Measurements from ENCODE around the gene STX16.

Gene STX16

GRCh38 chr20:58611236-58612030 lies 39.6 kb upstream of the STX16 start:
- TF ChIP-seq, protein P1, sequence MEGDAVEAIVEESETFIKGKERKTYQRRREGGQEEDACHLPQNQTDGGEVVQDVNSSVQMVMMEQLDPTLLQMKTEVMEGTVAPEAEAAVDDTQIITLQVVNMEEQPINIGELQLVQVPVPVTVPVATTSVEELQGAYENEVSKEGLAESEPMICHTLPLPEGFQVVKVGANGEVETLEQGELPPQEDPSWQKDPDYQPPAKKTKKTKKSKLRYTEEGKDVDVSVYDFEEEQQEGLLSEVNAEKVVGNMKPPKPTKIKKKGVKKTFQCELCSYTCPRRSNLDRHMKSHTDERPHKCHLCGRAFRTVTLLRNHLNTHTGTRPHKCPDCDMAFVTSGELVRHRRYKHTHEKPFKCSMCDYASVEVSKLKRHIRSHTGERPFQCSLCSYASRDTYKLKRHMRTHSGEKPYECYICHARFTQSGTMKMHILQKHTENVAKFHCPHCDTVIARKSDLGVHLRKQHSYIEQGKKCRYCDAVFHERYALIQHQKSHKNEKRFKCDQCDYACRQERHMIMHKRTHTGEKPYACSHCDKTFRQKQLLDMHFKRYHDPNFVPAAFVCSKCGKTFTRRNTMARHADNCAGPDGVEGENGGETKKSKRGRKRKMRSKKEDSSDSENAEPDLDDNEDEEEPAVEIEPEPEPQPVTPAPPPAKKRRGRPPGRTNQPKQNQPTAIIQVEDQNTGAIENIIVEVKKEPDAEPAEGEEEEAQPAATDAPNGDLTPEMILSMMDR (IDR thresholded peaks at IDR 0.05; ENCODE audit: low read depth, low read length) = no peak
- H3K27me3 ChIP-seq (ENCODE audit: insufficient read depth, low read depth, severe bottlenecking) = no peaks in the 10 kb centered on the region
- peak; percentile 63 for DNase-seq

GRCh38 chr20:58612121-58612691 lies 38.9 kb upstream of the STX16 start:
- no peaks in the 10 kb centered on the region for H3K36me3 ChIP-seq
- TF ChIP-seq, protein P1 (IDR thresholded peaks at IDR 0.05; ENCODE audit: low read depth, low read length) = no peak
- H3K4me3 ChIP-seq (ENCODE audit: low read depth, low read length) = no peak overlapping the region
- H3K27me3 ChIP-seq (ENCODE audit: insufficient read depth, low read depth, severe bottlenecking) = no peaks in the 10 kb centered on the region
- DNase-seq = no peak
- H3K27ac ChIP-seq = no peak overlapping the region
- H3K9me3 ChIP-seq (ENCODE audit: severe bottlenecking) = no peaks in the 10 kb centered on the region

More at GRCh38 chr20:58611236-58612030, 39.6 kb upstream of the STX16 start:
- Histone ChIP-seq H3K27ac (no peak overlapping the region), H3K9me3 (ENCODE audit: severe bottlenecking) (no peaks in the 10 kb centered on the region), H3K36me3 (no peaks in the 10 kb centered on the region), H3K4me3 (ENCODE audit: low read depth, low read length) (no peak overlapping the region)

- H3K27ac ChIP-seq = no peak overlapping the region
- H3K27me3 ChIP-seq (ENCODE audit: insufficient read depth, low read depth, severe bottlenecking) = no peaks in the 10 kb centered on the region
- no peak overlapping the region for H3K4me3 ChIP-seq (ENCODE audit: low read depth, low read length)
- no peaks in the 10 kb centered on the region for H3K36me3 ChIP-seq
- TF ChIP-seq, protein P1 (IDR thresholded peaks at IDR 0.05; ENCODE audit: low read depth, low read length) = no peak
- no peaks in the 10 kb centered on the region for H3K9me3 ChIP-seq (ENCODE audit: severe bottlenecking)
- no peak for DNase-seq
Measured at GRCh38 chr20:58613061-58613854, 37.8 kb upstream of the STX16 start.

GRCh38 chr20:58614366-58614765 lies 36.7 kb upstream of the STX16 start:
- Histone ChIP-seq H3K9me3 (ENCODE audit: severe bottlenecking) (no peaks in the 10 kb centered on the region), H3K27ac (no peak overlapping the region), H3K27me3 (ENCODE audit: insufficient read depth, low read depth, severe bottlenecking) (no peaks in the 10 kb centered on the region), H3K36me3 (no peaks in the 10 kb centered on the region), H3K4me3 (ENCODE audit: low read depth, low read length) (no peak overlapping the region)
- TF ChIP-seq, protein P1 (IDR thresholded peaks at IDR 0.05; ENCODE audit: low read depth, low read length) = no peak
- DNase-seq = no peak

- no peak for DNase-seq
- TF ChIP-seq, protein P1 (IDR thresholded peaks at IDR 0.05; ENCODE audit: low read depth, low read length) = no peak
- no peaks in the 10 kb centered on the region for H3K36me3 ChIP-seq
- no peaks in the 10 kb centered on the region for H3K27me3 ChIP-seq (ENCODE audit: insufficient read depth, low read depth, severe bottlenecking)
- no peak overlapping the region for H3K27ac ChIP-seq
- no peaks in the 10 kb centered on the region for H3K9me3 ChIP-seq (ENCODE audit: severe bottlenecking)
- no peak overlapping the region for H3K4me3 ChIP-seq (ENCODE audit: low read depth, low read length)
Measured at GRCh38 chr20:58614984-58615760, 35.9 kb upstream of the STX16 start.

Data from WERI-Rb-1 (cell line).